Nephron progenitor cell (in vitro differentiated cells): ENCODE results near the gene GOLGA8J.
"Not testable (repeated sequence)": the region's sequence is repeated elsewhere in the genome, so short reads cannot be mapped to it uniquely, and the experiment has no call there.

Source experiments
- DNase-seq: peaks from one replicate; pipeline ENCODE4 v3.0.0; 2021
- H3K27ac Mint-ChIP-seq: 2 replicates; pipeline ENCODE4 v1.8.0; 2021; ENCODE audit warnings: mild to moderate bottlenecking, moderate library complexity, mixed read lengths
- H3K27me3 Mint-ChIP-seq: 2 replicates; pipeline ENCODE4 v1.8.0; 2021; ENCODE audit warnings: mild to moderate bottlenecking, low read depth, mixed read lengths; ENCODE audit not compliant: poor library complexity
- H3K36me3 Mint-ChIP-seq: 2 replicates; pipeline ENCODE4 v1.8.0; 2021; ENCODE audit warnings: low read depth, mixed read lengths
- H3K4me1 Mint-ChIP-seq: 2 replicates; pipeline ENCODE4 v1.8.0; 2021; ENCODE audit warnings: mixed read lengths
- H3K4me3 Mint-ChIP-seq: 2 replicates; pipeline ENCODE4 v1.8.0; 2021; ENCODE audit warnings: mild to moderate bottlenecking, moderate library complexity, mixed read lengths
- H3K9me3 Mint-ChIP-seq: 2 replicates; pipeline ENCODE4 v1.8.0; 2021; ENCODE audit warnings: mild to moderate bottlenecking, moderate library complexity, mixed read lengths
- CTCF ChIP-seq: fragments of 200-600 bp; sonication (generic); IDR thresholded peaks from 2 replicates; pipeline ENCODE4 v1.5.0; 2021; ENCODE audit warnings: antibody characterized with exemption

Gene GOLGA8J

GRCh38 chr15:30041868-30042267, 40.9 kb upstream of the GOLGA8J start:
- Mint-ChIP-seq H3K27ac (no peak overlapping the region), H3K36me3 (no peaks in the 10 kb centered on the region), H3K4me3 (no peak overlapping the region), H3K9me3 (no peaks in the 10 kb centered on the region), H3K27me3 (no peaks in the 10 kb centered on the region), H3K4me1 (peaks cover 8% of the 10 kb centered on the region)
- no peak for TF ChIP-seq CTCF
- DNase-seq = no peak

DNA sequence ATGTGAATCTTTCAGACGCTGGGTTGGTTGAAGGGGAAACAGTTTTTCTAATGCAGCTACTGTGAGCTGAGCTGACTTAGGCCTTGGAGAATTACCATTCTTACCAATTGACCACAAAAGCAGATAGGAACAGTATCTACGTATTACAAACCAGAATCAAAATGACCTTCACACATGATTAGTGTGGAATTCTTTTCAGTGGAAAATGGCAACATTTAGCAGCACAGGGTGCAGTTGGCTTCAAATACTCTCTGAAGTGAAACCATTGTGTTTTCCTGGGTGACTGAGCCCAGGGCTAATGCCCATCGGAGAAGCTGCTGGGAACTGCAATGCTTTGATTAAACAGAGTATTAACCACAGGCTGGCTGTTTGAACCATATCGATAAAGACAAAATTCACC, 40.2 kb upstream of the GOLGA8J start:
- Mint-ChIP-seq H3K27me3 (no peaks in the 10 kb centered on the region), H3K36me3 (no peaks in the 10 kb centered on the region), H3K4me3 (no peak overlapping the region), H3K9me3 (no peaks in the 10 kb centered on the region), H3K27ac (no peak overlapping the region), H3K4me1 (peaks cover 8% of the 10 kb centered on the region)
- no peak for TF ChIP-seq CTCF
- no peak for DNase-seq

- no peak overlapping the region for H3K27ac Mint-ChIP-seq
- no peaks in the 10 kb centered on the region for H3K36me3 Mint-ChIP-seq
- no peak for DNase-seq
- H3K4me1 Mint-ChIP-seq = peaks cover 8% of the 10 kb centered on the region
- no peaks in the 10 kb centered on the region for H3K27me3 Mint-ChIP-seq
- H3K4me3 Mint-ChIP-seq = no peak overlapping the region
- TF ChIP-seq CTCF = no peak
- H3K9me3 Mint-ChIP-seq = peaks cover 4% of the 10 kb centered on the region
Observed at GRCh38 chr15:30043211-30043655, 39.5 kb upstream of the GOLGA8J start.

GRCh38 chr15:30044377-30044776, 38.4 kb upstream of the GOLGA8J start:
- no peaks in the 10 kb centered on the region for H3K27me3 Mint-ChIP-seq
- H3K27ac Mint-ChIP-seq = no peak overlapping the region
- no peaks in the 10 kb centered on the region for H3K36me3 Mint-ChIP-seq
- H3K9me3 Mint-ChIP-seq = peaks cover 4% of the 10 kb centered on the region
- no peak overlapping the region for H3K4me3 Mint-ChIP-seq
- no peak for DNase-seq
- no peak for TF ChIP-seq CTCF
- H3K4me1 Mint-ChIP-seq = peaks cover 8% of the 10 kb centered on the region

DNA sequence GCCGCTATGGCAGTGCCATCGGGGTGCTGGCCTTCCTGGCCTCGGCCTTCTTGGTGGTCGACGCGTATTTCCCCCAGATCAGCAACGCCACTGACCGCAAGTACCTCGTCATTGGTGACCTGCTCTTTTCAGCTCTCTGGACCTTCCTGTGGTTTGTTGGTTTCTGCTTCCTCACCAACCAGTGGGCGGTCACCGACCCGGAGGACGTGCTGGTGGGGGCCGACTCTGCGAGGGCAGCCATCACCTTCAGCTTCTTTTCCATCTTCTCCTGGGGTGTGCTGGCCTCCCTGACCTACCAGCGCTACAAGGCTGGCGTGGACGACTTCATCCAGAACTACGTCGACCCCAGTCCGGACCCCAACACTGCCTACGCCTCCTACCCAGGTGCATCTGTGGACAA, 37.9 kb upstream of the GOLGA8J start:
- not testable (repeated sequence) for H3K9me3 Mint-ChIP-seq, H3K36me3 Mint-ChIP-seq, H3K4me1 Mint-ChIP-seq, H3K27me3 Mint-ChIP-seq, H3K4me3 Mint-ChIP-seq, H3K27ac Mint-ChIP-seq, DNase-seq

DNA sequence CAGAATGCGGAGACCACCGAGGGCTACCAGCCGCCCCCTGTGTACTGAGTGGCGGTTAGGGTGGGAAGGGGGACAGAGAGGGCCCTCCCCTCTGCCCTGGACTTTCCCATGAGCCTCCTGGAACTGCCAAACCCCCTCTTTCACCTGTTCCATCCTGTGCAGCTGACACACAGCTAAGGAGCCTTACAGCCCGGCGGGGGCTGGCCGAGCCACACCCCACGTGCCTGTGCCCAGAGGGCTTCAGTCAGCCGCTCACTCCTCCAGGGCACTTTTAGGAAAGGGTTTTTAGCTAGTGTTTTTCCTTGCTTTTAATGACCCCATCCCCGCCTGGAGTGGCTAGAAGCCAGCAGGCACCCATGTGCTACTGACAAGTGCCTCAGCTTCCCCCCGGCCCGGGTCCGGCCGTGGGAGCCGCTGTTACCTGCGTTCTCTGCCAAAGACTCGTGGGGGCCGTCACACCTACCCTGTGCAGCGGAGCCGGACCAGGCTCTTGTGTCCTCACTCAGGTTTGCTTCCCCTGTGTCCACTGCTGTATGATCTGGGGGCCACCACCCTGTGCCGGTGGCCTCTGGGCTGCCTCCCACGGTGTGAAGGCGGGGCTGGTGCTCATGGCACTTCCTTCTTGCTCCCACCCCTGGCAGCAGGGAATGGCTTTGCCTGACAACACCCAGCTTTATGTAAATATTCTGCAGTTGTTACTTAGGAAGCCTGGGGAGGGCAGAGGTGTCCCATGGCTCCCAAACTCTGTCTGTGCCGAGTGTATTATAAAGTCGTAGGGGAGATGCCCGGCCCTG, 37.3 kb upstream of the GOLGA8J start:
- not testable (repeated sequence) for H3K27ac Mint-ChIP-seq, H3K4me1 Mint-ChIP-seq, H3K4me3 Mint-ChIP-seq, H3K36me3 Mint-ChIP-seq, DNase-seq, H3K27me3 Mint-ChIP-seq, H3K9me3 Mint-ChIP-seq

DNA sequence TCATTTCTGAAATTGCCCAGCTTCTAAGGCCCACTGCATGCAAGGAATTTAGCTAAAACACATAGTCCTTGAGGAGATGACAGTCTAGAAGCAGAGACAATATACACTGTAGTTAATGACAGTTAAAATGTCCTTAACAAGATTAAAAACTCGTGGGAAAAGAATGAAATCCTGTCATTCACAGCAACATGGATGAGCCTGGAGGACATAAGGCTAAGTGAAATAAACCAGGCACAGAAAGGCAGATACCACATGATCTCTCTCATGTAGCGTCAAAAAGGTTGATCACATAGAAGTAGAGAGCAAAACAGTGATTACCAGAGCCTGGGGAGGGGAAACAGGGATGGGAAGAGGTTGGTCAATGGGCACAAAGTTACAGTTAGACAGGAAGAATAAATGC, 36.3 kb upstream of the GOLGA8J start:
- Mint-ChIP-seq H3K36me3 (no peaks in the 10 kb centered on the region), H3K27me3 (no peaks in the 10 kb centered on the region), H3K9me3 (peaks cover 7% of the 10 kb centered on the region), H3K4me1 (peaks cover 8% of the 10 kb centered on the region), H3K27ac (no peak overlapping the region), H3K4me3 (no peak overlapping the region)
- no peak for TF ChIP-seq CTCF
- DNase-seq = no peak
